TTC549 (cell line): Measurements from ENCODE around the gene SH3GL2.
A peak's percentile ranks its signal among the peaks of the same experiment; 100 is the strongest.
"Not testable (repeated sequence)": the region's sequence is repeated elsewhere in the genome, so short reads cannot be mapped to it uniquely, and the experiment has no call there.

Experiments
- FAIRE-seq: peaks from 2 replicates; lab custom pipeline; 2012; peaks lifted over from hg19 to GRCh38; lab: Jason Lieb, UNC

The SH3GL2 gene

DNA sequence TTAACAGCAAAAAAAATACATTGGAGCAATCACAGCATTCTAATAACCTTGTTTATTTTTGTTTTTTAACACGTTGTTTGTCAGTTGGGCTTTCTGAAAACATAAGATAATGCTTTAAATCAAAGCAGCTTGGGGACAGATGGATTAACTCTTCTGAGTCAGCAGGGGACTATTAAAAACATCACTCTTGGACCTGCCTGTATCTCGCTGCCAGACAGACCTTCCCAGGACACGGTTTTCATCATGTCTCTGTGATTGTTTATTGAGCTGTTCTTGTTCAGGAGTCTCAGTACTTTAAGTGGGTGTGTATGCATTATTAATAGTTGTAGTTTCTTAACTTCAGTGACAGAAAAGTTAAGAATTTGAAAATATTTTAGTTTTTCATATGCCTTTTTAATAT is 173.2 kb downstream of the SH3GL2 start:
- FAIRE-seq: no peak

GRCh38 chr9:17757816-17758215 is 178.9 kb downstream of the SH3GL2 start:
- no peak for FAIRE-seq

GRCh38 chr9:17760250-17760649 is 181.4 kb downstream of the SH3GL2 start:
- FAIRE-seq: no peak

- no peak for FAIRE-seq
These were observed 183.3 kb downstream of the SH3GL2 start for GRCh38 chr9:17761984-17762676.

DNA sequence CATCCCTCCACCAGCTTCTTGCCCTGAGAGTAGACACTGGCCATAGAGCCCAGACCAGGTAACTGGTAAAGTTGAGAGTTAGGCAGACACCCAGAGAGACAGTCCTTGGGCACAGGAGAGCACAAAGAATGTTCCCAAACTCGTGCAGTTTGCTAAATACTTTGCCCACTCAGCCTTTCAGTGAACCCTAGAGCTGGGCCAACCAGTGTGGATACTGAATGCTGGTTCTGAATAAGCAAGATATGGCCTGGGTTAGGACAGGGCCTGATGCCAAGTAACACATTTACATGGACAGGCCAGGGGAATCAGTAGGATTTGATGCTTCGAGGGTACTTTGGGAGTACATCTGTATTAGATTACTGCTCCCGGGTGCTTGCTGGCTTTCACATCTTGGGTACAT is 185.4 kb downstream of the SH3GL2 start:
- FAIRE-seq: no peak

- not testable (repeated sequence) for FAIRE-seq
These were observed 186.3 kb downstream of the SH3GL2 start for GRCh38 chr9:17765131-17765530.

DNA sequence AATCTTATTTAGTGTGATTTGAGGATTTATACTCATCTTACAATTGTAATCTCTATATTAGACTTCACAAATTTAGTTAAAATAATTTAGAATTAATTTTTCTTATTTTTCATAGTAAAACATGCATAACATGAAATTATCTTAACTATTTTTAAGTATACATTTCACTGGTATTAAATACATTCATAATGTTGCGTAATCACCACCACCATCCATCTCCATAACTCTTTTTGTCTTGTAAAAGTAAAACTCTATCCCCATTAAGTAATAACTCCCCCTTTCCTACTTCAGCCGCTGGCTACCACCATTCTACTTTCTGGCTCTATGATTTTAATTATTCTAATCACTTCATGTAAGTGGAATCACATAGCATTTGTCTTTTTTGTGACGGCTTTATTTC is 193.4 kb downstream of the SH3GL2 start:
- no peak for FAIRE-seq

DNA sequence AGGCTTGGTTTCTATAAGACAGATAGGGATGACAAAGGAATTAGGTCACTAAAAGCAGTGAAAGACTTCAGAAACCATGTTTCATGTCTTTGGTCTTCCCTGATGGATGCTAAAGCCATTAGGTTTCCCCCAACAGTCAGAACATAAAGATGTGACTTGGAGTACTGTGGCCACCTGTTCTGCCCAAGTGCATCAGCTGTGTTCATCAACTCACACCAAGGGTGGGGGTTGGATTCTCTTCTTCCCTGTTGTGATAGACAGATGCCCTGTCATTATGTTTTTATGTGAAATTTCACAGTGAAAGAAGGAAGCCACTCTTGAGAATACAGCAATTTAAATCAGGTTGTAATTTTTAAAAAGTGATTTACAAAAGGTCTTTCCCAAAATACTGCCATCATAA is 196.8 kb downstream of the SH3GL2 start:
- no peak for FAIRE-seq

DNA sequence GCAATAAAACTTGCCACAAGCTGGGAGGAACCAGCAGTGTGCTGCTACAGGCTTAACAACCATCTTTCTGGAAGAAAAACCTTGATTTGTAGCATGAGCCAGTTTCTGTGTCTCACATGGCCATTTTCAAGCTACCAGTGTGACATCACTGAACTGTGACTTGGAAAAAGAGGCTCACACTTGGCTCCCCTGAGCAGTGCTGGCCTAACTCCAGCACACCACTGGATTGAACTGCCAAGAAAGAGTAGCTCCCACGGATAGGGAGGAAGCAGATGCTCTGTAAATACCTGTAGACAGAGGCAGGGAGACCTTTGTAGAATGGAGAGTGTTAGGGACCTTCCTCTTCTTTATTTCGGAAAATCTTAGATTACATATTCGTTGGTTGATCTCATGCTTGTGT is 197.9 kb downstream of the SH3GL2 start:
- FAIRE-seq: no peak

DNA sequence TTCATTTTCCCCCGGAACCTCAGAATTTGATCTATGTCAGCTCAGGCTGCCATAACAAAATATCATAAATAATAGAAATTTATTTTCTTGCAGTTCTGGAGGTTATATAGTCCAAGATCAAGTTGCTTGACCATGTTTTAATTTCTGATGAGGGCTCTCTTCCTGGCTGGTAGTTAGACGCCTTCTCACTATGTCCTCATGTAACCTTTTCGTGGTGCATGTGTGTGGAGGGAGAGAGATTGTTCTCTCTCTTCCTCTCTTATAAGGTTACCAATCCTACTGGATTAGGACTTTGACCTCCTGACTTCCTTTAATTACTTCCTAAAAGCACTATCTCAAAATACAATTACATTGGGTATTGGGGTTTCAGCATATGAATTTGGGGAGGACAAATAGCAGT is 198.6 kb downstream of the SH3GL2 start:
- no peak for FAIRE-seq

- FAIRE-seq: no peak
These were observed 203.7 kb downstream of the SH3GL2 start for GRCh38 chr9:17782430-17783149.

DNA sequence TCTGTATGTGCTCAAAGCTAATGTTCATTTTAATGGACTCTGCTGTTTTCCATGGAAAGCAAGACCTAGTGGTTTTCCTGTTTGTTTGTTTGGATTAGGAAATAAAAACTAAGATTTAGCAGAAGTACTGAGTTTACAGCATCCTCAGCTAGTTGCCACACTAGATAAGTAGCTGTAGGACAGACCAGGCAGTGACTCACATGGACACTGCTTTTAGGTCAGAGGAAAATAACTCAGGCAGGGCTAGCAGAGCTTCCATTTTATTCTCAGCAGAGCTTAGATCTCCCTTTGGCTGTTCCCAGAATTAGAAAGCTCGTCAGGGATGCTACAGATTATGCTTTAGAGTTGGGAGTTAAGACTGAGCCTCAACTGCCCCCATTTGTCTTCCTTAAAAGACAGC is 204.4 kb downstream of the SH3GL2 start:
- FAIRE-seq: no peak

DNA sequence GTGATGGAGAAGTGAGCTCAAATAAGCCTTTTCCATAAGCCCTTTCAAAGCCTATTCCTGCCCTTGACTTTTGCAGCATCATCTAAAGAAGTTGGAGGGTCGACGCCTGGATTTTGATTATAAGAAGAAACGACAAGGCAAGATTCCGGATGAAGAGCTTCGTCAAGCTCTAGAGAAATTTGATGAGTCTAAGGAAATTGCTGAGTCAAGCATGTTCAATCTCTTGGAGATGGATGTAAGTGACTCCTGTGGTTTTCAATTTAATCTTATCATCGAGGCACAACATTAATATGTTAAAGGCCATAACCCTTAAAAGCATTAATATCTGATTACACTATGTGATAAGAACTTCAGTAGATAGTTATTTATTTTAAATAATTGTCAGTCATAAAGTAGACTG is 210.4 kb downstream of the SH3GL2 start:
- no peak for FAIRE-seq

DNA sequence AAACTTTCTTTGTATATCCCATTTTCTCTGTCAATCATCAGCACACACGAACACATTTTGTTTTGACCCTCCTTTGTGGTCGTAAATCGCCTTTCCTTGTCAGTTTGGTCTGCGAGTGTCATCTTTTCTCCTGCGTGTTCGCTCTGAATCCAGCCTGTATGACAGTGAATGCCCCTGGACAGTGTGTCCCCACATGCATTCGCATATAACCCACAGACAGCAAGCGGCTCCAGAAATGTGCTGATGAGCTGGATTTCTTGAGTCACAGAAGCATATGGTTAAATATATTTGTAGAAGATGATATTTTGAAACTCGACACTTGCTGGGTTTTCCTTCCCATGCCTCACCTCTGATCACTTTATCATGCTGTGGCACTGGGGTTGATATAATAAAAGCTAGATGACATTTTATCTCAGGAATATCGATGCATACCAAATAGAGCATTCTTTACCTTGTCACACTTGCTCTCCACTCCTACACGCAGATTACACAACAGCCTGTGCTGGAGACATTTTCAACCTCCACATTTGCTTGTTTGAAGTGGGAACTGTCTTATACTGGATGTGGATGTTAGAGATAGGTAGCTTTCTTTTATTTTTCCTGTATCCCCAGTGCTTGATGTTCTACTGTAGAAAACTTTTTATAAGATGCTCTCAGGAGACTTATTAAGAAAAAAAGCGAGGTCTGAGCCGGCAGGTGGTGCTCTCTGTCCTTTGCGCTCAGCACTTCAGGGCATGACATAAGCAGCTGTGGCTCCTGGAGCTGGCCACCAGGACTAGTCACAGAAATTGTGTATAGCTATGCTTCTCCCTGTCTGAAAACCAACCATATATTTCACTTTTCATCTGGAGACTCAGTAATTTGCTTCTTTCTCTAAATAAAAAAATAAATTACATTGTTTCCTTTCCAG is 215.1 kb downstream of the SH3GL2 start:
- no peak for FAIRE-seq

- FAIRE-seq: no peak
These were observed 216.9 kb downstream of the SH3GL2 start for GRCh38 chr9:17795744-17796143.

DNA sequence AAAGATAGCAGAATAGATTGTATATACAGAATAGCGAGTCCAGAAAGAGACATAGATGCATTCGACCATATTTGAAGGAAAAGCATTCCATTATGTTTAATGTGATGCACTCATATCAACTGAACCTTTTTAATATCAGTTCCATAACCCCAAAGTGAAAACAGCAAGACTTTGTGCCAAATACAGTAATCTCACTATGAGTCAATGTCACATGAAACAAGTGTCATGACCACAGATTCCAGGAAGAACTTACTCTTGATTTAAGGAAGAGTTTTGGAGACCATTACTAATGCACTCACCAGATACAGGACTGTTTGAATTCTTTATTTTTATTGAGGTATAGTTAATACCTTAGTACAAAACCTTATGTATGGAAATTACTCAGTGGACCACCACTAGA is 220.5 kb downstream of the SH3GL2 start:
- no peak for FAIRE-seq

GRCh38 chr9:17800418-17800817 is 221.6 kb downstream of the SH3GL2 start:
- no peak for FAIRE-seq

DNA sequence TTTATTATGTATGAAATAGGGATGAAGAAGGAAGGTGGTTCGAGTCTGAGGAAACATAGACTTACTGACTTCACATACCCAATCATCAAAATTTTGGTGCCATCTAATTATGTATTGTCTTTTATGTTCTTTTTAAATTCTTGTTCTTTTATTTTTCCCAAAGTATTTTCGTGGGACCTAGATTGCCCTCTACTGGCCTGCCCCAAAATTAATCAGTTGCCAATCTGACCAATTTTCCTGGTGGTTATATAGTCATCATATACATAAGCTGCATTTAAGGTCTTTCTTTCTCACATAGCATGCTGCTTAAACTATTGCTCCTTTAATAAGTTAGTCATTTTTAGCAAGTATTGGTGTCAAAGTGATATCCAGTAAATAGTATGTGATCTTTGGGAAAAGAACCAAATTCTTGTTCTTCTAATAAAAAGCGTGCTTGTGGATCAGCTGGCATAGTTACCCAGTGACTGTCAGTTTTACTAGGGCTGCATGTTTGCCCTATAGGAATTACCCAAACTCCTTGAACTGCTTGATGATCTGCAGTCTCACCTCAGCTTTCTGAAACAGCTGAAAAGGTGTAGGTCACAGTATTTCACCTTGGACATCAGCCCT is 223.5 kb downstream of the SH3GL2 start:
- FAIRE-seq: peak; percentile 53

DNA sequence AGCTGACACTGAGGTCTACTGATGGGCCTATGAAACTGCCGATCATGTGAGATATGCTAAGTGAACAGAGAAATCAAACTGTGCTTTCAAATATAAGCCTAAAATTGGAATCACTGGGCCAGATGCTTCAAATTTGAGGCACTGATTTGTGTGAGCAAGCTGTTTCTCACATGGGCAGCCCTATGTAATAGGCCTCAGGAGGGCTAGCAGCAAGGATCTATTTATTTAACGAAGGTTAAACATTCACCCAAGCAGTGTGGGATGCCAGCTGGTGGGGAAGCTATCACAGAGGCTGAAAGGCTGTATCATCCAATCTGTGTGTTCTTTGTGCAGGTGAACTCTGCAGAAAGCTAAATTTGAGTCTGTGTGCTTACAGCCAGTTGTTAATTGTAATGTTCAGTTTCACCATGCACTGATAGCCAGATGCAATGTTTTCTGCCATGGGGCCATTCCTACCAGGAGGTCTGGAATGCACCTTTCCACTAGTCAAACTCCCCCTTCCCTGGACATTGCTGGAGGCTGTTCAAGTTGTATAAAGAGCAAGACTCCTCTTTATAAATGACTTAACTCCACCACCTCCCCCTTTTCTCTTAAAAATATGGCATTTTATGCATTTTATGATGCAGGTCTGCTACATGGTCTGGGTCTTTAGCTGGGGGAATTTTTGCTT is 228.9 kb downstream of the SH3GL2 start:
- FAIRE-seq: no peak

DNA sequence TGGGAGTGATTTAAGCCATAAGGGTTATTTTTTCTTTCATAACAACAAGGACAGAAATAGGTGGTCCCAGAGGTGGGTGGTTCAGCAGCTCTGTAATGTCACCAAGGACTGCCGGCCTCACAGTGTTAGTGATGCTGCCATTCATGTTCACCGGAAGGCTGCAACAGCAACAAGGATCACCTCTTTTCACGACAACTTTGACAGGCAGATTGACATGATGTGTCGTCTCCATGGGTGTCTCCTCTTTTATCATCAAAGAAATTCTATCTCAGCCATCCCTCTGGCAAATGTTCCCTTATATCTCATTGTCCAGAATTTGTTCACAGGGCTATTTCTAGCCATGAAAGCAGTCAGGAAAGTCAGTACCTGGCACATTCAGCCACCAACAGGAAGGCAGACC is 231.5 kb downstream of the SH3GL2 start:
- FAIRE-seq: no peak

DNA sequence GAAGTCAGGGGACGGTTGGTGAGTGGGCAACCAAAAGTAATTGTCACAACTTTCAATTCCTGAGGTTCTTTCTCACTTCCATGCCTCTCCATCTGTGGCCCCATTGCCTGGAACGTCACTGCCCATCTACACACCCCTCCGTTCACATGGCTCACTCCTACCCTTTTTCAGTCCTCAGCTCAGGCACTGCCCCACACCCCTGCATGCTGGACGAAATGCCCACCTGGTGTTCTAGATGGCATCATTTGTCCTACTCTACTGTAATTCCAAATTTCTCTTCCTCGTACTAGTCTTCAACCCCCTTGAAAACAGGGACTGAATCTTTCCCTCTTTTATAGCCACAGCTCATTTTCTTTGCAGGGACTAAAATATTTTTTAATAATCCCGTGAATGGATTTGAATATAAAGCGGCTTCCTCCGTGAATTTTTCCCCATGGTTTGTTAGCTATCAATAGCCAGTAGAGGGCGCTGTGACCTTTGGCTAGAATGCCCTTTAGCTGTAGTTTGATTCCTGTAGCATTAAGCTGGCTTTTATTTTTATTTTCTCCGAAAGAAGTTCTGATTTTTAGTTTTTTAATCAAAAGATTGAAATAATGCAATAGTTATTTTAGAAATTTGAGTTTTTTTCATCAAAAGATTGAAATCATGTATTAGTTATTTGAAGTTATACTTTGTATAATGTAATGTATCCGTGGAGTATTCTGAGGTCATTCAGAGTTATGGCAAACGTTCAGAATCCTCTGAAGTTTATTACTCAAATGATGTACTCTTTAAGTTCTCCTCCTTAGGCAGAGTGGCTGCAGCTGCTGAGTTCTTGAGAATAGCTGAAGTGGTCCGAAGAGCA is 232.1 kb downstream of the SH3GL2 start:
- peak; percentile 76 for FAIRE-seq
